GM21786 (cell line): ENCODE data around the gene PLEKHA1.

Experiments used
- ATAC-seq: cut with Tn5 transposase; IDR thresholded peaks from one replicate; pipeline ENCODE4 v1.9.1; 2021; ENCODE audit not compliant: unreplicated experiment

PLEKHA1 gene

DNA sequence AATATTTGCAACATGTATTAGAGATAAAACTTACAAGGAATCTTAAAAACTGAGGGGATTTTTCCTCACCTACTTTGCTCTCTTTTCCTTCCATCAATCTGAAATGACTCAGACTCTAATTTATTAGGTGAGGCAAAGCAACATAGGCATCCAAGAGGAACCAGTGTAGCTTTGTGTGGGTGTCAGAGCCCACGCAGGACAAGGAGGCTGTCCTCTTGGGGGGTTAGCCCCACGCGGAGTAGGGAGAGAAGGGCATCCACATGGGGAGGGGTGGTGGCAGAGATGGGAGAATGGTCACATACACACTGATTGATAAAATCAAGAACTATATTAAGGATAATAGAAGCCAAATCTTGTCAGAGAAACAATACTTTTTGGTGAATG lies 46.1 kb downstream of the PLEKHA1 start:
- ATAC-seq = no peak

DNA sequence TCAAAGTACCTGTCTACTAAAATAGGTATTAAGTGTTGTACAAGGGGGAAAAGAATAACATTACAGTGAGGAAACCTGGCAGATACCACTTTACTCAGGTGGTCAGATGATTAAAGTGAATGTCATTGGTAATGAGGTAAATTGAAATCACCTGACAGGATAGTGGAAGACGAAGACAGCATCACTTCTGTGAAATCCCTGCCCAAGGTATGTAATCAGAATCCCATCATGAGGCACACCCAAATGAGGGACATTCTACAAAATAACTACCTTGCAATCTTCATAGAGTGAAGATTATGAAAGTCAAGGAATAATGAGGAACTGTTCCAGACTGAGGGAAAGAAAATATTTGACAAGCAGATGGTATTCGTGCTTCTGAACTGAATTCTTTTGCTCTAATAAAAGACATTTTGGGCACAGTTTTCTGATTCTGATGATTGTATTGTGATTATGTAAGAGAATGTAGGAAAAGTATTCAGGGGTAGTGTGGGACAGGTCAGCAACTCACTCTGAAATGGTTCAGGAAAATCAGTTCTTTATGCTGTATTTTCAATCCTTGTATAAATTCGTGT lies 46.6 kb downstream of the PLEKHA1 start:
- ATAC-seq = no peak

DNA sequence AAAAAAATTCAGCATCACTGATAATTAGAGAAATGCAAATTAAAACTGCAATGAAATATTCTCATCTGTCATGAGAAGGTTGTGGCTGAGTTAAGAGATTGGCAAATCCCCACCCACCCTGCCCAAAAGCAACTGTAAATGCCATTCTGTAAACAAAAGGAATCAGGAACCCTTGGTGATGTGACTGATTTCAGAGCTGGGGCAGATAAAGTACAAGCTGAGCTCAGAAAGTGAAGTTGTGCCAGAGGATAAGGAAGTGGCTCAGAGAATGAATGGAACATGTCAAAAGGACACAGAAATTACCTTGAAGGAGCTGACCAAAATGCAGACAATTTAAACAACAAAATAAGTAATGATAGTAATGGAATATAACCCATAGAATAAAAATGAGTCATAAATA lies 47.2 kb downstream of the PLEKHA1 start:
- ATAC-seq = no peak

DNA sequence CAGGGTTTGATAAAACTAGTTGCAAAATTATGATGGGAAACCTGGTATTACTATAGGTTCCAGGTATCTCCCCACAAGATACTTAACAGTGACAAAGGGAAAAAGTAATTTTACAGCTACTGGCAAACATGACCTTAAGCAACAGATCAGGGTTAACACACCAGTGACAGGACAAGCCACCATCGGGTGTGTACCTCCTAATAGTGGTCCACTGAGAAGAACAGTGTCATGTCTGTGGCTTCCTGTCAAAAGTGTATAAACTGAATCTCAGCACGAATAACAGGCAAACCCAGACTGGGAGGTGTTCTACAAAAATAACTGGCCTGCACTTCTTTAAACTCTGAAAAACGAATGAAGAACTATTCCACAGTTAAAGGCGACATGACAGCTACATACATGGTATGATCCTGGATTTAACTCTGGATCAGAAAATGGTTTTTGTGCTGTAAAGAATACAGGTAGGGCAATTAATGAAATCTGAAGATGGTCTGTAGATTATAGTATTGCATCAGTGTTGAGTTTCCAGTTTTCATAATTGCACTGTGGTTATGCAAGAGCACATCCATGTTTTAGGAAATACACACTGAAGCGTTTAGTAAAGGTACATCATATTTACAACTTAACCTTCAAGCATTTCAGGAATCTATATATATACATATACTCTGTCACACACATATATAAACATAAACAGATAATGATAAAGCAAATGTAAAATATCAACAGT lies 47.9 kb downstream of the PLEKHA1 start:
- ATAC-seq = no peak

DNA sequence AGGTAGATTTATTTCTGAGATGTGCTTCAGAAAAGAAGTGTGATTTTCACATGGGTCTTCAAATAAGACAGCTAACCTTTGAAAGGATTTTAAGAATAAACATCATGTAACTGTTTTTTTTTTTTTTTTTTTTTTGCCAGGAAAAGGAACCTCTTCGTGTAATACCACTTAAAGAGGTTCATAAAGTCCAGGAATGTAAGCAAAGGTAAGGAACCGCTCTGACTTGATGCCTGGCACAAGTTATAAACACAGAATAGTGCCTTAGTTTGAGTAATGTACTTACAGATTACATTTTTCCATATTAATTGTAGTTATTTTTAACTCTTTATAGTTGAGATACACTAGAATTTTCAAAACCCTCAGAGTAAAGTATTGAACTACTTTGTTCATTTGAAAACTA lies 49.6 kb downstream of the PLEKHA1 start:
- no peak for ATAC-seq

DNA sequence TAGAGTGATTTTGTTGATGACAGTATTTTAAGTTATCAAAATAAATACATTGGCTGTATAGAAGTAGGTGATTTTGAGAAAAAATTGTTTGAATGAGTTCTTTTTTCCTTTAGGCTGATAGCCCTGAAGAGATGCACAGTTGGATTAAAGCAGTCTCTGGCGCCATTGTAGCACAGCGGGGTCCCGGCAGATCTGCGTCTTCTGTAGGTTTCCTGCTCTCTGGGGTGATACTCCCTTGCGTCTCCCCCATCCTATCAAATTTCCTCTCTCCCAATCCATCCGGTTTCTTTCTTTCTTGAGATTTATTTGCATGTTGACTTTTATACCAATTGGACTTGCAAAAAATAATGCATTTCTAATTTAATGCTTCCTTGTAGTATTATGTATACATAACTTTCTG lies 52.3 kb downstream of the PLEKHA1 start:
- no peak for ATAC-seq

DNA sequence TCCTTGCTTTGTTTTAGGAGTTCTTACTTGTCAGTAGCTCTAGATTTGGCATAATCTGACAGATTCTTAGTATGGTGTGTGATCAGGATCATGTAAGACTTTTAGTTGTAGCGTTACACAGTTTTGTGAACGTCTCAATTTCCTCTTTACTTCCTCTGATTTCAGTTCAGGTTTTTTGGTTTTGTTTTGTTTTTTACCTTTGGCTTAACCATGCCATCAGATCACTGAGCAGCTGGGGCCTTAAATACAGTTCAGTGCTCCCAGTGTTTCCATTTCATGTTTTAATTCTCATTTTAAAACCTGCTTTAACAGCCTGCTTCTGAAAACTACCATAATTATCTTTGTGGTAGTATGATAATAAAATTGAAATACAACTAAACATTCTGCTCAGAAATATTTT lies 52.8 kb downstream of the PLEKHA1 start:
- ATAC-seq = no peak

DNA sequence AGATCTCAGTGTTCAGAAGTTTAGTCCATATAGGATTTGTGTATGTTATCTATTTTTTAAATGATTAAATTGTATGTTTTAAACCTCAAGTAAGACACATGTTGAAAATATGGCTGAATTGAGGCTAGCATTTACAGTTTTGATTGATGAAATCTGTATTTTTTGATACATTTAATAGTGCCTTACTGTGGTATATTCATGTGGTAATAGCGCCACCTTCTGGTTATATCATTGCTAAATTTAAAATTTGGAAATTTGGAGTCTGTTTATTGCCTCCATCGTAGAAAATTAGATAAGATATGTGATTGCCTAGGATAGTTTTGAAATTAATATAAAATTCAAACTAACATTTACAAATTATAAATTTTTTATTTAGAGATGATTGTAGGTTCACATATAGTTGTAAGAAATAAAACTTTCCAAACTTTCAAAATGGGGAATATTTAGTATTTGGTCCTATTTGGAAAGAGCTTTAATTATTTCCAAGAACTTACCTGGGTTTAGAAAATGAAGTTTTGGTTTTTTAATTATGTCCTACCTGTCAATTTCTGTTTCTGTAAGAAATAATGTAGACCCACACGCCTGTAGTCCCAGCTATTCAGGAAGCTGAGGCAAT lies 60.8 kb downstream of the PLEKHA1 start:
- ATAC-seq = no peak

DNA sequence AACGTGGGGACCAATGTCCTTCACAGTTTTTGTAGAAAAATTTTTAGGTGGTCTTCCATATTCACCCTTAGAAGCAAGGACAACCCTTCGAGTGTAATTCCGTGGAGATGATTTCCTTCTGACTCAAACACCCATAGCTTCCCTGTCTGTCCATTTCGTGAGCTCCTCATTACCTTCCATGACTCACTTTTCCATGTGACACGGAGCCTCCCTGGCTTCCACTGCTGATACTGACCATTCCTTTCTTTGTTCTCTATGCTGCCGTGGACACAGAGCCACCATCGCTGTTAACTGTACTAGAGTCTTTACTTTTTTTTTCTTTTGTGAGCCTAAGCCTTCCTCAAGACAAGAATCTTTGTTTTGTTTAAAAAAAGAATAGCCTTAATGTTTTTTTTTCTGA lies 67.5 kb downstream of the PLEKHA1 start:
- ATAC-seq = no peak

DNA sequence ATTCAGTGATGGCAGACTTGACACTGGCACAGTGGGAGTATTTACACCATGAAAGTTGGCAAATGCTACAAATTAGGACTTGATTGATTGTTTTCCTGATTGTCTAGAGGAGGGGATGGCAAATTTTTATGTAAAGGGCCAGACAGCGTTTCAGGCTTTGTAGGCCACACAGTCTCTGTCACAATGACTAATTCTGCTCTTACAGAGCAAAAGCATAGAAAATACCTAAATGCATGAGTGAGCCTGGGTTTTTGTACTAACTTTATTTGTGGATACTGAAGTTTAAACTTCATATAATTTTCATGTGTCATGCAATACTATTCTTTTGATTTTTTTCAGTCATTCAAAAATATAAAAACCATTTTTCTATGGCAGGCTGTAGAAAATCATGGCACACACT lies 71.0 kb downstream of the PLEKHA1 start:
- ATAC-seq = no peak

DNA sequence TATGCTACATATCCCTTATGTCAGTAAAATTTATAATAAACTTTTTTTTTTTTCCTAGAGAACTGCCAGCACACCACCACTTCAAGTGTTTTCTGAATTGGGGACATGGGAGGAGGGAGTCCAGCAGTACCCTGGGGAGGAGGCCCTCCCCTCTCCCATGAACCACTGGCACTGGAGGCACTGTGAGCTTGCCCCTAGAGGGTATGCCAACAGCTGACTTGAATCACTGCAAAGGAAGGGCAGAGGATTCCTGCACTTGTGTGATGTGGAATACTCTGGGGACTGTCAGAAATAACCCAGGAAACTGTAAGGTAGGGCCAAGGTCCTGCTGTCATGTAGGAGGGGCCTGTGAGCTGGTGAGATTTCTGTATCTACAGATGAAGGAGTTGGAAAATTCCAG lies 71.4 kb downstream of the PLEKHA1 start:
- ATAC-seq = no peak

DNA sequence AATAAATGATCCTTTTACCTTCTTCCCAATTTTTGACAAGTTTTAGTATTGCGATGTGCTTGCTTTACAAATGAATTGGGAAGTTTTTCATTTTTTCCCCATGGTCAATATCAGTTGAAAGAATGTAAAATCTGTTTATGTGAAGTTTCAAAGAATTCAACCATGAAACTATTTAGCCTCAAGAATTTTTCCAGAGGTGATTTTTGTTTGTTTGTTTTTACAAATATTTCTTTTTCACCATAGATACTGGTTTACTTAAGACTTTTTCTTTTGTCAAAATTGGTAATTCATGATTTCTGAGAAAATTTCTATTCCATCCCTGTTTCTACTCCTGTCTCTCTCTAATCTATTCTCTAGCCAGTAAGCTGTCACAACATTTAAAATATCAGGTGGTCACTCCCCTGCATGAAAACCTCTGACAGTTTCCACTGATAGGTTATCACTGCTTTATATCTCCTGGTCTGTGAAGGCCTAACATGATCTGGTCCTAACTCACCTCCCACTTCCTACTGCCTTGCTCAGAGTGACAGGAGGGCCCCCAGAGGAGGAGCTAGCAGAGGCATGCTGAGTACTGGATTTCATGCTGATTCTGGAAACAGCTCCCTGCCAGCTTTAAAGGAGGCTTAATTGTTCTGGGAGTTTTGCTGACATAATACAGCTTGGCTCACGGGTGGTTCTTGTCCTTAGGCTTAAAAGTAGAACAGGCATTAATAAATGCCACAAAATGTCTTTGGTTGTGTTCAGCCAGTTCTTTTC lies 72.3 kb downstream of the PLEKHA1 start:
- no peak for ATAC-seq

DNA sequence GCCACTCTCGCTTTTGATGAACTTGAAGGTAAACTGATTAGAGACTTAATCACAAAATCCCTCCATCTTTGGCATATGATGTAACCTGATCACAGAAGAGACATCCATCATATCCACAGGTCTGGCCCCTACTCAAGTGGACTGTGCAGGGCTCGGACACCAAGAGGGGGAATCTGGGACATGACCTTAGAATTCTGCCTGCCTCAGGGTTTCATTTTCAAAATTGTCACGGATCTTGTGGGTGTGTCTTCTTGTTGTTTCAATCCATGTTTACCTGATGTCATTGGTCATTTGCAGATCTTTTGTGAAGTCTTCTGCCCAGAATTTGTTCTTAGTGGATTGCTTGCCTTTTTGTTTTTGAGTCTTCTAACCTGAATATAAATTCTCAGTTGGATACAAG lies 74.1 kb downstream of the PLEKHA1 start:
- no peak for ATAC-seq

DNA sequence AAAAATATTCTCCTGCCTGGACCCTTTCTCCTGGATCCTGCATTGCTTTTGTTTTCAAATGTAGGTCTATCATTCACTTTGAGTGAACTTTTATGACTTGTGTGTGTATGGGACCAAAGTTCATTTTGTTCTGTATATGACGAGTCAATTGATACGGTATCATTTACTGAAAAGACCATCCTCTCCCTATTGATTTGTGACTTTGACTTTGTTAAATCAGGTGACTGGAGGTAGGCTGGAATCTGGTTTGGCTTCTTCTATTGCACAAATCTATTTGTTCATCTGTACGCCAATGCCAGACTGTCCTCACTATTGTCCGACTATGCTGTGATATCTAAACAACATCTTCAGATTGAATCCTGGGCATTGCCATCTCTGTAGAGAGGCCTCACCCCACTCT lies 74.6 kb downstream of the PLEKHA1 start:
- no peak for ATAC-seq

DNA sequence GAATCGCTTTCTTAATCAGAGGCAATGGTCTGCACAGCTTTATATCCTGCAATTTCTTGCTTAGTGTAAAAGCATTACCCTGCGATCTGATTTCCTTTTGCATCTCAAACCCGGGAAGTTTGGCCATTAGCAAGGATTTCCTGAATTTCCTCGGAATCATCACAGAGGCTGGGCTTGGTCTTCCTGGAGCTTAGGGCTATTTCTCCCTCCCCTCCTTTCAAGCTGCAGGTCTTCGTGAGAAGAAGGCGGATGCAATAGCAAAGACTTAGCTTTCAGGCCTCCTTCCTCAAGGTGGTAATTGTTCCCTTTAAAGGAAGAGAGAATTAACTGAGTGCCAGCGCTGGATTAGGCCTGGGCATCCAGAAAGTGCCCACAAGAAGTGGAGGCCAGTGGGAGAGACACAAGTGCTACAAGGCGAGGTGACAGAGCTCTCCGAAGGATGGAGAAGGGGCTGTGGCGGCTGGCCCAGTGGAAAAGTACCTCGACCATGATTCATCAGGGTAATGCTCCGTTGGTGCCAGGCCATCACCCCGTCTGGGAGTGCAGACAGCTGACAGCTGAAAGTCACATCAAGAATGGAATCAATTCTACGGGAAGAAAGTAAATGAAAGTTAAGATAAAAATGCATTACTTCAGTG lies 76.0 kb downstream of the PLEKHA1 start:
- no peak for ATAC-seq

DNA sequence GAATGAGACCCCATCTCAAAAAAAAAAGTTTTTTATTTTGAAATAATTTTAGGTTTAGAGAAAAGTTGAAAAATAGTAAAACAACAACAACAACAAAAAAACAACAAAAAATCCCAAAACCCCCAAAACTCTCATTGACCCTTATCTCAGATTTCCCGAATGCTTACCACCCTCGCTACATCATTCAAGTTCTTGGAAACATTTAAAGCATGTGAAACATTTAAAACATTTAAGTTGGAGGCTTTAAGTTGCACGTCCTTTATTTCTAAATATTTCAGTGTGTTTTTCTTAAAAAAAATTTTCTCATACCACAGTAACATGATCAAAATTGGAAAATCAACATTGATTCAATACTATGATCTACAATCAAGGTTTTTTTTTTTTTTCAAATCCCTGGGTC lies 79.6 kb downstream of the PLEKHA1 start:
- ATAC-seq = no peak

DNA sequence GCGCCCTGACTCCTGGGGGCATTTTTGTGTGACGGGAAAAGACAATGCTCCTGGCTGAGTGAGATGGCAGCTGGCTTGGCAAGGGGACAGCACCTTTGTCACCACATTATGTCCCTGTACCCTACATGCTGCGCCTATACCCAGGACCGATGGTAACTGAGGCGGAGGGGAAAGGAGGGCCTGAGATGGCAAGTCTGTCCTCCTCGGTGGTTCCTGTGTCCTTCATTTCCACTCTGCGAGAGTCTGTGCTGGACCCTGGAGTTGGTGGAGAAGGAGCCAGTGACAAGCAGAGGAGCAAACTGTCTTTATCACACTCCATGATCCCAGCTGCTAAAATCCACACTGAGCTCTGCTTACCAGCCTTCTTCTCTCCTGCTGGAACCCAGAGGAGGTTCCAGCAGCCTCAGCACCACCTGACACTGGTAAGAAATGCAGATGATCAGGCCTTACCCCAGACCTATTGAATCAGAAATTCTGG lies 80.1 kb downstream of the PLEKHA1 start, which contains the start of gene ARMS2:
ARMS2 (plus strand) TSS at position 51 of the 478 bp plus-strand sequence; CDS start at position 126, 75 bp downstream.
- ATAC-seq = no peak

DNA sequence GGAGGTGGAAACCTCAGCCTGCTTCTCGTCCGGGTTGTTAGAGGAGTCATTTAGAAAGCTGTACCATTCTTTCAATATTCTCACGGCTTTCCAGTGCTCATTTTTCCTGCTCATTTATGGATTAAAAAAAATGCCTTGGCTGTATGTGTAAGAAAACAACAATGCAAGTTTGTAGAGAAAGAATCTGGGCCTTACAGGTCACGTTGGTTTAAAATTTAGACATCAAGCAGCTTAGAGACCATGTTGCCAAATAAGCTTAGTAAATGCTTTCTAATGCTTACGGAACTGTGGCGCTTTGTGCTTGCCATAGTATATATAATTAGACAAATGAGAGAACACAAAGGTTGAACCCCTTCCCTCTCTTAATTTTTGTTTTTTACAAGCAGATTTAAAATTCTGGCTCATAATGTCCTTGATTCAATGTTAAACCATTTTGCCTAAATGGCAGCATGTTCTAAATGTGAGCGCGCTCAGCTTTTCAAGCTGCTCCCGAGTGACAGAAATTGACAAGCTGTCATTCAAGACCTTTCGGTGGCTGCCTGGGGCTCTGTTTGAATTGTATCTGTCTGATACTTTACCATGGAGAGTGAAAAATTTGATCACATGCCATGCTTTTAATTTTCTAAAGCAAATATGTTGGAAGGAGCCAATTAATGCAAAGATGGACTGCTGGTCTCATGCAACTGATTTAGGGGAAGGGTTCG lies 81.0 kb downstream of the PLEKHA1 start:
- no peak for ATAC-seq

DNA sequence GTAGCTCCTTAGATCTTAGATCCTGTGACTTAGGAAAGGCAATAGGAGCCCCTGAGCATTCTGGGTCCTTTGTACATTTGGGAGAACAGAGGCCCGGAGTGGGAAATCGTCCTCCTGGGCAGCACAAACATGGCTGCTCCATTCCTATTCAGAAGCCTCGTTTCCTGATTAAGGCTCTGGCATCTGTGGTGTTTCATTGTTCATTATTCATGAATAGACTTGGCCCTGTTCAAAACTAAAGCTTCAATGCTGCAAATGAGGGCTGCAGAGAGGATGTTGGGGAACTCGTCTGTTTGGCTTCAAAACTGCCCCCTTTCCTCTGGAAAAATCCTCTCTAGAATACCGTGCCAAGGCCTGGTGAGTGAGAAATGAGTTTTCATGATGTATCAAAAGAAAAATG lies 83.4 kb downstream of the PLEKHA1 start:
- no peak for ATAC-seq

DNA sequence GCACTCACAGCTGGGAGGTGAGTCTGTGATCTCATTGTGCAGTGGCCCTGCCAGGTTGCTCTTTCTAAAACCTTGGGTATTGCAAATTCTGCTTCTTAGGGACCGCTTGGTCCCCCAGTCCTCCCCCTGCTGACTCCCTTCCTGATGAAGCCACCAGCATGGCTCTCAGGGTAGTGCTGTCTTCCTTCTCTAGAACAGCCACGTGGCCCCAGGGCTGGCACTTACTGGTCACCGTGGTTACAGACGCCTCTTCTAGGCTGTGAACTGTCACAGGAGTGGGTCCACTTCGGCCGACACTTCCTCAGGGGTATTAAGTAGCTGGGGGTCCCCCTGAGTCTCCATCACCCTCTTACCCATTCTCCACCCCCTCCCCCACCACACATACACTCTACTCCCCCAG lies 84.2 kb downstream of the PLEKHA1 start:
- ATAC-seq = no peak
